ENCODE measurements around the gene UVRAG. TPM values are rescaled to one million over a fixed set of nuclear protein-coding genes. Genes with fewer than 3 reads are reported as not detected.

The UVRAG gene
- total RNA-seq, 2 donors from 2014 or later, result 12.8 to 13.7 TPM

GRCh38 chr11:76151556-76152085 lies 336.6 kb downstream of the UVRAG start:
- Histone ChIP-seq H3K36me3 (no peaks in the 10 kb centered on the region), H3K27me3 (no peaks in the 10 kb centered on the region), H3K27ac (peak overlapping the region; percentile 86), H3K4me3 (no peak overlapping the region), H3K4me1 (peaks cover 7% of the 10 kb centered on the region), H3K9ac (ENCODE audit: low read depth in 2 of 2, low read length in 2 of 2) (no peak overlapping the region), H3K9me3 (no peaks in the 10 kb centered on the region)
- intact Hi-C loops (cut with DNase I), result loop anchor here (2.0 kb wide), 1 partner anchor 255 kb away; no protein-coding TSS in a partner anchor
- DNase-seq, result peak; percentile 69
- TF ChIP-seq, protein P1, sequence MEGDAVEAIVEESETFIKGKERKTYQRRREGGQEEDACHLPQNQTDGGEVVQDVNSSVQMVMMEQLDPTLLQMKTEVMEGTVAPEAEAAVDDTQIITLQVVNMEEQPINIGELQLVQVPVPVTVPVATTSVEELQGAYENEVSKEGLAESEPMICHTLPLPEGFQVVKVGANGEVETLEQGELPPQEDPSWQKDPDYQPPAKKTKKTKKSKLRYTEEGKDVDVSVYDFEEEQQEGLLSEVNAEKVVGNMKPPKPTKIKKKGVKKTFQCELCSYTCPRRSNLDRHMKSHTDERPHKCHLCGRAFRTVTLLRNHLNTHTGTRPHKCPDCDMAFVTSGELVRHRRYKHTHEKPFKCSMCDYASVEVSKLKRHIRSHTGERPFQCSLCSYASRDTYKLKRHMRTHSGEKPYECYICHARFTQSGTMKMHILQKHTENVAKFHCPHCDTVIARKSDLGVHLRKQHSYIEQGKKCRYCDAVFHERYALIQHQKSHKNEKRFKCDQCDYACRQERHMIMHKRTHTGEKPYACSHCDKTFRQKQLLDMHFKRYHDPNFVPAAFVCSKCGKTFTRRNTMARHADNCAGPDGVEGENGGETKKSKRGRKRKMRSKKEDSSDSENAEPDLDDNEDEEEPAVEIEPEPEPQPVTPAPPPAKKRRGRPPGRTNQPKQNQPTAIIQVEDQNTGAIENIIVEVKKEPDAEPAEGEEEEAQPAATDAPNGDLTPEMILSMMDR (IDR thresholded peaks at IDR 0.05), result no peak

- intact Hi-C loops (cut with DNase I), result loop anchor here (2.0 kb wide), 1 partner anchor 255 kb away; no protein-coding TSS in a partner anchor
- Histone ChIP-seq H3K27me3 (no peaks in the 10 kb centered on the region), H3K4me1 (peaks cover 7% of the 10 kb centered on the region), H3K9ac (ENCODE audit: low read depth in 2 of 2, low read length in 2 of 2) (peak overlapping the region in 1 of 2 donors; percentile 28), H3K27ac (peak overlapping the region; percentile 86), H3K36me3 (no peaks in the 10 kb centered on the region), H3K9me3 (no peaks in the 10 kb centered on the region), H3K4me3 (peak overlapping the region; percentile 25)
- TF ChIP-seq, protein P1 (IDR thresholded peaks at IDR 0.05), result peak; percentile 96
- DNase-seq, result peak; percentile 94
These were observed 337.2 kb downstream of the UVRAG start for GRCh38 chr11:76152086-76152681.

DNA sequence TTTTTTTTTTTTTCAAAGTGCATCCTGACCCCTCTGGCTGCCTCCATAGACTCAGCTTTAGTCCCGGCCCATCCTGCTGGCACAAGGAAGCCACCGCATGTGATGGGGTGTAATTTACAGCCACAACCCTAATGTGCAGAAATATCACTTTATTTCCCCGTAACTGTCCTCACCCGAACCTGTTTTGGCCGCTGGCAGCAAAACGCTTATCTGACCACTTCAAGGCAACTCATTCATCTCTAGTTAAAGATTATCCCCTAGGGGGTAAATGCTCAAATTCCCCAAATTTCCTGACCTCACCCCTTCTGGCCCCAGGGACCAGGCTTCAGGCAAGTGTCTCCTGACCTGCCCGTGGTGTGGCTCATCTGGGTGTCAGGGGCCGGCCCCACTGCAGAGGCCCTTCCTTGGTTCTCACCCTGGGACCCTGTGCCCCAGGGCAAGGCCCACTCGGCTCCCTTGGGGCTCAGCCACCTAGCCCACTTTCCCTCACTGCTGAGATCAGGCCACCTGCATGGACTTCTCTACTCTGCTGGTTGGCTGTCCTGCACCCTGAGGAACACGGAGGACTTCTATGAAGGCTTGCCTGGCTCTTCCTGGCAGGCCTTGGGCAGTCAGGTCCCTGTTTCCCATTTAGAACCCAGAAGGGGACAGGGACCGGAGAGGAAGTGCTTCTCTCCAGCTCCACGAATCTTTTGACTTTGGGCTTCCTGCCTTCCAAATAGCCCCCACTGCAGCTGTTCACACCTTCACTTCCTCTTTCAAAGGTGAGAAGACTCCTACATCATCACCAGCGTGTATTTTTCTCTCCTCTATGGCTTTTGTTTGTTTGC lies 337.9 kb downstream of the UVRAG start:
- Histone ChIP-seq H3K27me3 (no peaks in the 10 kb centered on the region), H3K4me3 (peak overlapping the region; percentile 25), H3K4me1 (peaks cover 7% of the 10 kb centered on the region), H3K9me3 (no peaks in the 10 kb centered on the region), H3K9ac (ENCODE audit: low read depth in 2 of 2, low read length in 2 of 2) (no peak overlapping the region), H3K36me3 (no peaks in the 10 kb centered on the region), H3K27ac (no peak overlapping the region)
- TF ChIP-seq, protein P1 (IDR thresholded peaks at IDR 0.05), result no peak
- intact Hi-C loops (cut with DNase I), result loop anchor here (2.0 kb wide), 1 partner anchor 256 kb away; no protein-coding TSS in a partner anchor
- DNase-seq, result no peak

DNA sequence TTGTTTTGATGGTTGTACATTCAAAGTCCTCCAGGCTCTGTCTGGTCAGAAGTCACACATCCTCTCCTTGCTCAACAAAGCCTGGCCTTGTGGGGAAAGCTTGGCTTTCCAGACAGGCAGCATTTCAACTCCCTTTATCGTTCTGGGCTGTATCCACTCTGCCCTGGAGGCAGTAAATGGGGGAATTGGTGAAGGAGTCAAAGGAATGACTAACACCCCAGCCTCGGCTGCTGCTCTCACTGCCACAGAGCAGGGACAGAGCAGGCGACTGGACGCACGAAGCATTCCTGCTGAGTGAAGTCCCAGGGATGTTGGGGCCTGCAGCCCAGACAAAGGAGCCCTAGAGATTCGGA lies 338.5 kb downstream of the UVRAG start:
- no peaks in the 10 kb centered on the region for H3K9me3 ChIP-seq
- TF ChIP-seq, protein P1 (IDR thresholded peaks at IDR 0.05), result no peak
- H3K4me3 ChIP-seq, result no peak overlapping the region
- no peaks in the 10 kb centered on the region for H3K27me3 ChIP-seq
- peaks cover 7% of the 10 kb centered on the region for H3K4me1 ChIP-seq
- no peak for DNase-seq
- H3K36me3 ChIP-seq, result no peaks in the 10 kb centered on the region
- intact Hi-C loops (cut with DNase I), result loop anchor here (2.0 kb wide), 1 partner anchor 257 kb away; no protein-coding TSS in a partner anchor
- no peak overlapping the region for H3K9ac ChIP-seq (ENCODE audit: low read depth in 2 of 2, low read length in 2 of 2)
- H3K27ac ChIP-seq, result no peak overlapping the region

DNA sequence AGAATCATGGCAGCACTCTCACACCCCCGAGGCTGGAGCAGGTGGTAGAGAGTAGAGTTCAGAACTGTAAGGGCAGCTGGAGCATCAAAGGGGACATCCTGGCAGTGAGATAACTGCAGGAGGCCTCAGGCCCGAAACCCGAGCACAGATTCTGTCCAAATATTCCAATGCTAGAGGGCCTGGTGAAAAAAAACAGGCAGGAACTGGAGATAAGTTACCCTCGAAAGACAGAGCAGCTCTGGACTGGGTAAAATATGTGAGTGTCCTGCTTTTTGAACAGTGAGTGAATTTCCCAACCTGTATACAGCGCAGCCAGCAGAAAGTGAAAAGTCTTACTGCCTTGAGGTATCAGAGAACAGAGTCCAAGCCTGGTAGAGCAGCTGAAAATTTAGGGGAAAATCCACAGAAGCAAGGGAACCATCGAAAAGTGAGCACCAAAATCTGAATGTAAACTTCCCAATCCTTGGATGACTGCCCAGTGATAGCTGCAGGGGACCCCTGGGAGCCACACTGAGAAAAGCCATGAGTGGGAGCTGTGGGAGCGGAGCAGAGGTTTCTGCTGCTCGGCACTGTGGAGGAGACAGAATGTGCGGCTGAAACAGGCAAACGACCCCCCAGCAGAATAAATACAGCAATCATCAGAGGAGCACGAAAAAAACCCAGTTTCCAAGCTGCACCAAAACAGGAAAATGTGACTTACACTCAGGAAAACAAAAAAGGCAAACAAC lies 340.7 kb downstream of the UVRAG start:
- no peak overlapping the region for H3K4me3 ChIP-seq
- TF ChIP-seq, protein P1 (IDR thresholded peaks at IDR 0.05), result no peak
- H3K27me3 ChIP-seq, result no peaks in the 10 kb centered on the region
- intact Hi-C loops (cut with DNase I), result no loop called here
- DNase-seq, result no peak
- no peak overlapping the region for H3K27ac ChIP-seq
- peaks cover 4% of the 10 kb centered on the region for H3K4me1 ChIP-seq
- no peaks in the 10 kb centered on the region for H3K9me3 ChIP-seq
- no peak overlapping the region for H3K9ac ChIP-seq (ENCODE audit: low read depth in 2 of 2, low read length in 2 of 2)
- no peaks in the 10 kb centered on the region for H3K36me3 ChIP-seq
